ENCODE results near the gene IL1R1.

IL1R1 gene

DNA sequence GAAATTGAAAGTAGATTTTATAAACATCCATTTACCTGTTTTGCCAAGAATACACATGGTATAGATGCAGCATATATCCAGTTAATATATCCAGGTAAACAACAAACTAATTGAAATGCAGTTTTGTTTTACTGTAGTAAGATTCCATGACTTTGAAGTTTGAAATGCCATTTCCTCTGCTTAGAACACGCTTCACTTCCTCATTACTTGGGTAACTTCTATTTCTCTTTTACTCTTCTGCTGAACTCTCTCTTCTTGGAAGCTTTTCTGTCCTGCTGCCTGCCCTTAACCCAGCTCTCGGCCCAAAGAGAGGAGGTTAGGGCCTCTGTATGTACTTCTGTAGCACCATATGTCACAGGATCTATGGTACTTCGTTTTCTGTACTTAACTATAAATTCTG lies 30.2 kb downstream of the IL1R1 start:
- no peak overlapping the region for H3K4me3 ChIP-seq (ENCODE audit: low read depth, low read length)
- no peak for DNase-seq (ENCODE audit: low read depth)
- TF ChIP-seq, protein P1, sequence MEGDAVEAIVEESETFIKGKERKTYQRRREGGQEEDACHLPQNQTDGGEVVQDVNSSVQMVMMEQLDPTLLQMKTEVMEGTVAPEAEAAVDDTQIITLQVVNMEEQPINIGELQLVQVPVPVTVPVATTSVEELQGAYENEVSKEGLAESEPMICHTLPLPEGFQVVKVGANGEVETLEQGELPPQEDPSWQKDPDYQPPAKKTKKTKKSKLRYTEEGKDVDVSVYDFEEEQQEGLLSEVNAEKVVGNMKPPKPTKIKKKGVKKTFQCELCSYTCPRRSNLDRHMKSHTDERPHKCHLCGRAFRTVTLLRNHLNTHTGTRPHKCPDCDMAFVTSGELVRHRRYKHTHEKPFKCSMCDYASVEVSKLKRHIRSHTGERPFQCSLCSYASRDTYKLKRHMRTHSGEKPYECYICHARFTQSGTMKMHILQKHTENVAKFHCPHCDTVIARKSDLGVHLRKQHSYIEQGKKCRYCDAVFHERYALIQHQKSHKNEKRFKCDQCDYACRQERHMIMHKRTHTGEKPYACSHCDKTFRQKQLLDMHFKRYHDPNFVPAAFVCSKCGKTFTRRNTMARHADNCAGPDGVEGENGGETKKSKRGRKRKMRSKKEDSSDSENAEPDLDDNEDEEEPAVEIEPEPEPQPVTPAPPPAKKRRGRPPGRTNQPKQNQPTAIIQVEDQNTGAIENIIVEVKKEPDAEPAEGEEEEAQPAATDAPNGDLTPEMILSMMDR (IDR thresholded peaks at IDR 0.05; ENCODE audit: low read depth, low read length, missing control alignments), result no peak

DNA sequence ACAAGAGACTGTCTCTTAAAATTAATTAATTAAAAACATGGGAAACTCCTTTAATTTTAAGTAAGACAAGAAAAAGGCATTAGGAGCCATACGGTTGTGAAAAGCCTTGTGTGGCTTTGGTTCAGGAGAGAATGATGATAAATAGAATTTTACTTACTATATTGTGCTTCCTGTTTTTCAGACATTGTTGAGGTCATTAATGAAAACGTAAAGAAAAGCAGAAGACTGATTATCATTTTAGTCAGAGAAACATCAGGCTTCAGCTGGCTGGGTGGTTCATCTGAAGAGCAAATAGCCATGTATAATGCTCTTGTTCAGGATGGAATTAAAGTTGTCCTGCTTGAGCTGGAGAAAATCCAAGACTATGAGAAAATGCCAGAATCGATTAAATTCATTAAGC lies 33.6 kb downstream of the IL1R1 start:
- no peak overlapping the region for H3K4me3 ChIP-seq (ENCODE audit: low read depth, low read length)
- DNase-seq (ENCODE audit: low read depth), result no peak
- TF ChIP-seq, protein P1 (IDR thresholded peaks at IDR 0.05; ENCODE audit: low read depth, low read length, missing control alignments), result no peak

DNA sequence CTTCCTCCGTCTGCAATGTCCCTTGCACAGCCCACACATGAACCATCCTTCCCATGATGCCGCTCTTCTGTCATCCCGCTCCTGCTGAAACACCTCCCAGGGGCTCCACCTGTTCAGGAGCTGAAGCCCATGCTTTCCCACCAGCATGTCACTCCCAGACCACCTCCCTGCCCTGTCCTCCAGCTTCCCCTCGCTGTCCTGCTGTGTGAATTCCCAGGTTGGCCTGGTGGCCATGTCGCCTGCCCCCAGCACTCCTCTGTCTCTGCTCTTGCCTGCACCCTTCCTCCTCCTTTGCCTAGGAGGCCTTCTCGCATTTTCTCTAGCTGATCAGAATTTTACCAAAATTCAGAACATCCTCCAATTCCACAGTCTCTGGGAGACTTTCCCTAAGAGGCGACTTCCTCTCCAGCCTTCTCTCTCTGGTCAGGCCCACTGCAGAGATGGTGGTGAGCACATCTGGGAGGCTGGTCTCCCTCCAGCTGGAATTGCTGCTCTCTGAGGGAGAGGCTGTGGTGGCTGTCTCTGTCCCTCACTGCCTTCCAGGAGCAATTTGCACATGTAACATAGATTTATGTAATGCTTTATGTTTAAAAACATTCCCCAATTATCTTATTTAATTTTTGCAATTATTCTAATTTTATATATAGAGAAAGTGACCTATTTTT lies 35.4 kb downstream of the IL1R1 start:
- TF ChIP-seq, protein P1 (IDR thresholded peaks at IDR 0.05; ENCODE audit: low read depth, low read length, missing control alignments), result no peak
- H3K4me3 ChIP-seq (ENCODE audit: low read depth, low read length), result no peak overlapping the region
- no peak for DNase-seq (ENCODE audit: low read depth)

DNA sequence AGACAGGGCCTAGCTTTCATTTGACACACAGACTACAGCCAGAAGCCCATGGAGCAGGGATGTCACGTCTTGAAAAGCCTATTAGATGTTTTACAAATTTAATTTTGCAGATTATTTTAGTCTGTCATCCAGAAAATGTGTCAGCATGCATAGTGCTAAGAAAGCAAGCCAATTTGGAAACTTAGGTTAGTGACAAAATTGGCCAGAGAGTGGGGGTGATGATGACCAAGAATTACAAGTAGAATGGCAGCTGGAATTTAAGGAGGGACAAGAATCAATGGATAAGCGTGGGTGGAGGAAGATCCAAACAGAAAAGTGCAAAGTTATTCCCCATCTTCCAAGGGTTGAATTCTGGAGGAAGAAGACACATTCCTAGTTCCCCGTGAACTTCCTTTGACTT lies 36.5 kb downstream of the IL1R1 start:
- TF ChIP-seq, protein P1 (IDR thresholded peaks at IDR 0.05; ENCODE audit: low read depth, low read length, missing control alignments), result no peak
- no peak for DNase-seq (ENCODE audit: low read depth)
- H3K4me3 ChIP-seq (ENCODE audit: low read depth, low read length), result no peak overlapping the region

DNA sequence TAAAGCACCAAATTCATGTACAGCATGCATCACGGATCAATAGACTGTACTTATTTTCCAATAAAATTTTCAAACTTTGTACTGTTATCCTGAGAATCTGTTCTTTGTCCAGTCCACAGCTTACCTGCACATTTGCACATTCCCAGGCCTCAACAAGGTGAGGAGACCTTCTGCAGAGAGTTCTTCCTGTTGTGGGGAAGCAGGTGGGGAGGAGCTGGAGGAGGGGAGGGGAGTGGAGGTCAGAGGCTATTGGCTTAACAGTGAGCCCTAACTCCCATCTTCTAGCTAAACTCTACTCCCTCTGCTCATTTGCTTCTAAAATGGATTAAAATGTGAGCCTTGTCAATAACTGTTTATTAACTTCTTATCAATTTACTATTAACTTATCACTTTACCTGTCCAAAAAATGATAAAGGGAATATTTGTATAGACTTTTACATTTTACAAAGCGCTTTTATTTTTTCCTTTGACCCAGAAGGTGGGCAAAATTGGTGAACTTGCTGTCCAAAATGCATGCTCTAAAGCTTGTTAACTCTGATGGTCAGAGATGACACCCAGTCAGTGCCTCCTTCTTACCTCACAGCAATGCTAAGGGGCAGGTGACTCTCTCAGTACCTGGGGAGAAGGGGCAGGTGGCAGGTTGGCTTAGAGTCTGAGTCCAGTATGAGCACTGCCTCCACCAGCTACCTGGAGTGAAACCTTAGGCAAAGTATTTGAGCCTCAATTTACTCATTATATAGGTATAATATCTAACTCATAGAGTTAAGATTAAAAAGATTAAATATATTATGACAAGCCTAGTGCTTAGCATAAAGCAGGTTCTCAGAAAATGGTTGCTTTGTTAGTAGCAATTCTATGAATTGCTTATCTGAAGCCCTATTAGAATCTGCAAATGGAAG lies 37.5 kb downstream of the IL1R1 start:
- no peak for DNase-seq (ENCODE audit: low read depth)
- H3K4me3 ChIP-seq (ENCODE audit: low read depth, low read length), result no peak overlapping the region

DNA sequence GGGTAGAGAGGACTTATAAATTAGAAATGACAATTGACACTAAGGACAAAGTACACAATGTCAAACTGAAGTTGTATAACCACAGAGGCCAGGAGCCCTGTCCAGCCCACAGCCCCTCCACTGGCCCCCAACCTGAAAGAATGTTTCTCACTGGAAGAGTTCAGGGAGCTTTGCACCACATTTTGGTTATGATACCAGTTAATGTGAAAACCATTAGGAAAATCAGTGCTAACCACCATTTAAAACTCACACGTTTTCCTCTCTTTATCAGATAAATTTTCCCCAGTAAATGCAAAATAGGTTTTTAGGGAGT lies 38.1 kb downstream of the IL1R1 start:
- H3K4me3 ChIP-seq (ENCODE audit: low read depth, low read length), result no peak overlapping the region
- no peak for DNase-seq (ENCODE audit: low read depth)
- TF ChIP-seq, protein P1 (IDR thresholded peaks at IDR 0.05; ENCODE audit: low read depth, low read length, missing control alignments), result no peak

More for the DNA sequence above, 37.5 kb downstream of the IL1R1 start:
- TF ChIP-seq, protein P1 (IDR thresholded peaks at IDR 0.05; ENCODE audit: low read depth, low read length, missing control alignments), result no peak
